ENCODE data around the gene S100Z. TPM values are rescaled to one million over a fixed set of nuclear protein-coding genes. Genes with fewer than 3 reads are reported as not detected.
A peak's percentile ranks its signal among the peaks of the same experiment; 100 is the strongest.
"Not testable (repeated sequence)": the region's sequence is repeated elsewhere in the genome, so short reads cannot be mapped to it uniquely, and the experiment has no call there.

Gene S100Z
- not detected for total RNA-seq
- not detected for polyA plus RNA-seq
- 0 to 0.17 (median 0) reads per million in 6 experiments for total RNA-seq

DNA sequence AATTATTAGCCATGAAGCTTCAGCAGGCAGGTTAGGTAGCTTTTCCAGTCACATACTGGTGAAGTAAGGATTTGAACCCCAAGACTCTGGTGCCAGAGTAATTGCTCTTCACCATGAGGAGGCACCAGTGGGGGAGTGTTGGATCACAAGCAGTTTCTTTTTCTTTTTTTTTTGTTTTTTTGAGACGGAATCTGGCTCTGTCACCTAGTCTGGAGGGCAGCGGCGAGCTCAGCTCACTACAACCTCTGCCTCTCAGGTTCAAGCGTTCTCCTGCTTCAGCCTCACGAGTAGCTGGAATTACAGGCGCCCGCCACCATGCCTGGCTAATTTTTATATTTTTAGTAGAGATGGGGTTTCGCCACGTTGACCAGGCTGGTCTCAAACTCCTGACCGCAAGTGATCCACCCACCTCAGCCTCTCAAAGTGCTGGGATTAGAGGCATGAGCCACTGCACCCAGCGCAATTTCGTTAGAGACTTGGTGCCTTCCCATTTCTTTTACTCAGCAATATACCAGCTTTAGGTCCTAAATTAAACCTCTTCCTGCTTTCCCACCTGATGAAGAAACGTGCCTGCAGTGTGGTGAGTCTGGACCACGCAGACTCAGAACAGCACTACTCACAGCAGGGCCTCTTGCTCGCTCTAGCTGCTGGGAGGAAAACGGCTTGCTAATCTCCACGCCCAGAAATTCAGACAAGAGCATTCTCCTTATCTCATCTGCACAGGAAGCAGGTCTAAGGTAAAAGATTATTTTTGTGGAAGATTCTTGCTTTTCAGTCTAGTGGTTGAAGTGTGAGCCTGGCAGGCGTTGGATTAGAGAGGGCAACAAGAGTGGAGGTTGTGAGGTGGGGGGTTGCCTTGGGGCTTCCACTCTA, at the start of gene S100Z:
S100Z (plus strand) TSS at position 596 of the 873 bp plus-strand sequence. CDS start 25,346 bp downstream, outside the sequence.
- Mint-ChIP-seq H3K9me3 (peaks cover 0 to 5% (median 0%) of the 10 kb centered on the region in 9 donors), H3K4me3 (peak within 1 kb of the TSS in 9 of 10 donors; percentile 20 to 69 (median 41)), H3K4me1 (peaks cover 7 to 30% (median 19%) of the 10 kb centered on the region in 4 donors), H3K27me3 (no peaks in the 10 kb centered on the region), H3K36me3 (no peaks in the 10 kb centered on the region), H3K27ac (peak within 1 kb of the TSS in 8 of 10 donors; percentile 1 to 86 (median 74))
- DNase-seq, result peak in 4 of 10 donors; percentile 3 to 23 (median 12)
- peak; percentile 54 to 78 for ATAC-seq
- POLR2A ChIA-PET, result no interaction called here

DNA sequence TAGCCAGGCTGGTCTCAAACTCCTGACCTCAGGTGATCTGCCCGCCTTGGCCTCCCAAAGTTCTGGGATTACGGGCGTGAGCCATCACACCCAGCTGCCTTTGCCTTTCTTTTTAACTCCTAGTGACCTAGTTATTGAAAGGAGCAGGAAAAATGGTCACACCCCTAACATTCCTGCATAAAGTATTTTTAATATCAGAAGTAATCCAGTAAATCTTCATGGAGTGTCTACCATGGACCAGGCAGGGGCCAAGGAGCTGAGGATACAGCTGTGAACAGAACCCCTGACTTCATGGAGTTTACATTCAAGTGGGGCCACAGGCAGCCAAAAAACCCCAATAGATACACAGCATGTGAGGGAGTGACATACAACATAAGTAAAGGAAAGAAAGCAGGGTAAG, 49.2 kb upstream of the S100Z start:
- no peak overlapping the region for H3K4me3 Mint-ChIP-seq
- peaks cover 0 to 2% (median 0%) of the 10 kb centered on the region in 9 donors for H3K9me3 Mint-ChIP-seq
- H3K27me3 Mint-ChIP-seq, result peaks cover 1 to 18% (median 4%) of the 10 kb centered on the region in 5 donors
- ATAC-seq (no peak), DNase-seq (no peak)
- no peak overlapping the region for H3K27ac Mint-ChIP-seq
- no peaks in the 10 kb centered on the region for H3K36me3 Mint-ChIP-seq
- POLR2A ChIA-PET, result interaction anchor here (0.7 kb wide), 1 partner anchor 1917 kb away, joined by 3 read pairs; no protein-coding TSS in a partner anchor
- H3K4me1 Mint-ChIP-seq, result no peaks in the 10 kb centered on the region

DNA sequence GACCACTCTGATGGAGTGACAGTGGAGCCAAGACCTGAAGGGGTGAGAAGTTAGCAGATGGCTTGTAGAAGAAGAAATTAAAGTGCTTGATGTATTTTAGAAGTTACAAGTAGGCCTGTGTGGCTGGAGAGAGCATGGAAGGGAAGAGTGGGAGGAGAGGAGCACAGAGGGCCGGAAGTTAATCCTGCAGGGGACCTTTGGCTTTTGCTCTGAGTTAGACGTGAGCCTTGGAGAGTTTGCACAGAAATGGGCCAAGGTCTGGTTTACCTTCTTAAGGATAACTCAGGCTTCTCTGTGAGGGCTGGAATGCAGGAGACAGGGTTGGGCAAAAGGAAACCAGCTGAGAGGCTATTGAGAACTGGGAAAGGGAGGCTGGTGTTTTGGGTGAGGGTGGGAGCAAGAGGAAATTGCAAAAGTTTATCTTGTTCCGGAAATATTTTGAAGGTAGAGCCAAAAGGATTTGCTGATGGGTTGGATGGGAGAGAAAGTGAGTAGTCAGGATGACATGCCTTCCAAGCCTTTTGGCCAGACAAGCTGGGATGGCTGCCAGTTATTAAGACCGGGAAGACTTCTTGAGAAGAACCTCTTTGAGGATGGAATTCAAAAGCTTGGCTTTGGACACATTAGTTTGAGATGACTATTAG, 48.5 kb upstream of the S100Z start:
- DNase-seq, result no peak
- no peak overlapping the region for H3K4me3 Mint-ChIP-seq
- peaks cover 0 to 2% (median 0%) of the 10 kb centered on the region in 9 donors for H3K9me3 Mint-ChIP-seq
- ATAC-seq, result no peak
- no peaks in the 10 kb centered on the region for H3K36me3 Mint-ChIP-seq
- POLR2A ChIA-PET, result no interaction called here
- no peak overlapping the region for H3K27ac Mint-ChIP-seq
- H3K27me3 Mint-ChIP-seq, result peaks cover 1 to 18% (median 4%) of the 10 kb centered on the region in 5 donors
- no peaks in the 10 kb centered on the region for H3K4me1 Mint-ChIP-seq

DNA sequence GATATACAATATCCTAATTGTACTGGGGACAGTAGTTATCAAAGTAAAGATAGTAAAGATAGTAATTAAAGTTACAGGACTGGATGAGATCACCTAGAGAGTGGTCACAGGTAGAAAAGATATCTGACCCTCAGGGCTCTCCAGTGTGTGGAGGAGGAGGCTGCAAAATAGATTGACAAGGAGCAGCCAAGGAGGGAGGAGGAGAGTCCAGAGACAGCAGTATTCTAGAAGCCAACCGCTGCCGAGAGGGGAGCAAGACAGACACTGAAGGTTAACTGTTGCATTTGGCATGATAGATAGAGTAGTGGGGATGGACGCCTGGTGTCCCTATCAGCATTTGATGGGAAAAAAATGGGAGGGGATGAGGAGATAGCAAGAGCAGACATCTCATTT, 48.0 kb upstream of the S100Z start:
- H3K36me3 Mint-ChIP-seq, result no peaks in the 10 kb centered on the region
- no peaks in the 10 kb centered on the region for H3K4me1 Mint-ChIP-seq
- H3K27ac Mint-ChIP-seq, result no peak overlapping the region
- POLR2A ChIA-PET, result no interaction called here
- ATAC-seq, result no peak
- H3K4me3 Mint-ChIP-seq, result no peak overlapping the region
- H3K9me3 Mint-ChIP-seq, result peaks cover 0 to 2% (median 0%) of the 10 kb centered on the region in 9 donors
- no peak for DNase-seq
- H3K27me3 Mint-ChIP-seq, result peaks cover 1 to 18% (median 4%) of the 10 kb centered on the region in 5 donors

DNA sequence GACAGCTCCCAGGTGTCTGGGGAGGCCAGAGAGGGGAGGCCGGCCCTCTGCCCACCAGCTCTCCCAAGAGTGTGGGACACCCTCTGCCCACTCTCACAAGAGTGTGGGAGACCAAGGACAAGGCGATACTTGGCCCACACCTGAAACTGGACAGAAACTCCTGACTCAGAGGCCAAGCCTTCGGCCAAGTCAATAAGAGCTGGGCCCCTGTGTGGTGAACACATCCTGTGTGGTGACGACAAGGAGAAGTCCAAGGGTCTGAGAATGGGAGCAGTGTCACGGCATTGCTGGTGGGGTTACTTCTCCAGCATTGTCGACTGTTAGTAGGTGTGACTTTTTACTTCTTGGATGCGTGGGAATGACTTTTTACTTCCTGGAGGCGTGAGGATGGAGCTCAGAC, 45.5 kb upstream of the S100Z start:
- POLR2A ChIA-PET, result no interaction called here
- no peak for DNase-seq
- Mint-ChIP-seq H3K27ac (no peak overlapping the region), H3K9me3 (peaks cover 0 to 2% (median 0%) of the 10 kb centered on the region in 9 donors), H3K4me1 (no peaks in the 10 kb centered on the region), H3K36me3 (no peaks in the 10 kb centered on the region), H3K27me3 (peaks cover 1 to 18% (median 4%) of the 10 kb centered on the region in 5 donors), H3K4me3 (no peak overlapping the region)
- ATAC-seq, result no peak

DNA sequence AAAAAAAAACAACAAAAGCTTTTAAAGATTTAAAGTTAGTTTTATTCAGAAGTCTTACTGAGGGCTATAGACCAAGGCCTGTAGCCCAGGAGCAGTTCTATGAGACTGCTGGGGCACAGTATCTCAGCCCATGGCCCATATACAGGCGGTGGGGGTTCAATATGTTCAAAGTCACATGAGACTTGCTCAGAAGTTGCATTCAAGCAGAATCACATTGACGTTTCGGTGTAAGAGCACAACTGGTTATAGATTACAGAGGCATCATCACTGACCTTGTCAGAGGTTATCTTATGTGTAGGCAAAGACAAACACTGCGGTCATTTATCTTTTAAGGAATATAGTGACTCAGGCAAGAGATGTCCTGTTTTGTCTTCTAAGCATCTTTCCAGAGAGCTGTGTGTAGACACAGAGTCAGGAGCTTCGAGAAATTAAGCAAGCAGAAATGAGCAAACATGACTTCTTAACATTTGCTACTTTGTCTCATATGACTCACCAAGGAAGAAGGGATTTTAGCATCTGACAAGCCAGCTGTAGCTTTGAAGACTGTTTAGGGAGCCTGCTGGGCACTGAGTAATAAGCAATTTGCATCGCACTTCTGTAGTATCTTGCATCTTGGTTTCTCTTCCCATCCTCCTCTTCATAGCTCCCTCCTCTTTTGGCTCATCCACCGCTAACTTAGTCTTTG, 43.9 kb upstream of the S100Z start:
- Mint-ChIP-seq H3K9me3 (peaks cover 0 to 5% (median 0%) of the 10 kb centered on the region in 9 donors), H3K4me3 (no peak overlapping the region), H3K36me3 (no peaks in the 10 kb centered on the region), H3K27me3 (peaks cover 1 to 14% (median 4%) of the 10 kb centered on the region in 5 donors), H3K27ac (no peak overlapping the region), H3K4me1 (no peaks in the 10 kb centered on the region)
- ATAC-seq (no peak), DNase-seq (no peak)
- POLR2A ChIA-PET, result no interaction called here

DNA sequence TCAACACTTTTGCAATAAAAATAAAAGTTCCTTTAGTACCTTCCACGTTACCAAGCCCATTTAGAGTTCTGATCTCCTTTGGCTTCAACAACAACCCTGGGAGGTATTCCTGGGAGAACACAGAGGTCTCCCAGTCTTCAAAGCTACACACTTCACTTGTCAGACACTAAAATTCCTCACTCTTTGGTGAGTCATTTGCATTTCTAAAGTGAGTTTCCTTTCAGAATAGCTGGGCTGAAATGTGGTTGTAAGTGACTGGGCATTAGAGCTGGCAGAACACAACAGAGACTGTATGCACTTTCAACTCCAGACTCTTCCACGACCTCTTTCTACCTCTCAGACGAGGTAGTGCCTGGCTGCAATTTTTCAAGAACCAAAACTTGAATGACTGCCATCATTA, 42.5 kb upstream of the S100Z start:
- Mint-ChIP-seq H3K27me3 (peaks cover 0 to 1% (median under 1%) of the 10 kb centered on the region in 5 donors), H3K4me1 (no peaks in the 10 kb centered on the region), H3K4me3 (no peak overlapping the region), H3K27ac (no peak overlapping the region), H3K9me3 (peaks cover 0 to 9% (median 0%) of the 10 kb centered on the region in 9 donors), H3K36me3 (no peaks in the 10 kb centered on the region)
- ATAC-seq (no peak), DNase-seq (no peak)
- POLR2A ChIA-PET, result no interaction called here

DNA sequence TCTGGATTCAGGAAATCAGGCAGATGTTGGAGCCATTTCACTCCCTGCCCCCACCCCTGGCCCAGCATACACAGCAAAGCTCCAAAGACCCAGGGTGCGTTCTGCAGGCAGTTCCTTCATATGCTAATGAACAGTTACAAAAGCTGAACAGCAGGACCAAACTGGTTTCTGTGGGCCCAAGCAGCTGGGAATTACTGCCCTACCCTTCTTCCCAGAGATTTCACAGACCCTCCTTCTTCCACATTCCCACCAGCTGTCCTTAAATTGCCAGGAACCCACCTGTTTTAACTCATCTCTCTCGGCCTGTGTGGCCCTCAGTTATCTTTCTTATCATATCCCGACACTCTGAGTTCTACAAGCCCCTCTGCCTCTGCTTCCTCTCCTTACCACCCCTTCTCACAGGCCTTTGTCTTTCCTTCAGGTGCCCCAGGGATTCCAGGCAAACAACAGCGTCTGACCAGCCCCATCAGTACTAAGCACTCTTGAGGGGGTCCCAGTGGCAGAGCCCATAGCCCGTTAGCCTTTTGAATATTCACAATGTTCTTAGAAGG, 41.6 kb upstream of the S100Z start:
- no peak overlapping the region for H3K27ac Mint-ChIP-seq
- peaks cover 0 to 9% (median 0%) of the 10 kb centered on the region in 9 donors for H3K9me3 Mint-ChIP-seq
- peaks cover 0 to 1% (median 0%) of the 10 kb centered on the region in 5 donors for H3K27me3 Mint-ChIP-seq
- H3K4me1 Mint-ChIP-seq, result no peaks in the 10 kb centered on the region
- DNase-seq, result no peak
- H3K4me3 Mint-ChIP-seq, result no peak overlapping the region
- POLR2A ChIA-PET, result no interaction called here
- H3K36me3 Mint-ChIP-seq, result no peaks in the 10 kb centered on the region
- no peak for ATAC-seq

DNA sequence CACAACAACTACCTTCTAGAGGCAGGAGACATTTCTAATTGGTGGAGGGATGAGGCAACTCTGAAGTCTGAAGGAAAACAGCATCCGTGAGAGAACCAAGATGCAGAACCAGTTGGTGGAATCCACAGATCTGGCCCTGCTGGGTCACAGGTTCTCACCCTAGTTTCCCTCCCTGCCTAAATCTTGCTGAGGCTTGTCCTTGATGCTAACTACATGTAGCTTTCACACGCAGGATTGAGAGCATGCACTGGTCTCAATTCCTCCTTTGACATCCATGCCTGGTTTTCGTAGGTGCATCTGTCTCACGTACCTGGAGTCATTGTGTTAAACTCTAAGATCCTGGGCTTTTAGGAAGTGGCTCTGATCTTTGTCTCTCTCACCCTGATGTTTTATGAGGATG, 40.7 kb upstream of the S100Z start:
- H3K4me3 Mint-ChIP-seq, result no peak overlapping the region
- no peaks in the 10 kb centered on the region for H3K4me1 Mint-ChIP-seq
- peaks cover 0 to 9% (median 0%) of the 10 kb centered on the region in 9 donors for H3K9me3 Mint-ChIP-seq
- no peaks in the 10 kb centered on the region for H3K36me3 Mint-ChIP-seq
- no peak for DNase-seq
- H3K27me3 Mint-ChIP-seq, result peaks cover 0 to 2% (median 0%) of the 10 kb centered on the region in 5 donors
- ATAC-seq, result no peak
- no peak overlapping the region for H3K27ac Mint-ChIP-seq
- POLR2A ChIA-PET, result no interaction called here

DNA sequence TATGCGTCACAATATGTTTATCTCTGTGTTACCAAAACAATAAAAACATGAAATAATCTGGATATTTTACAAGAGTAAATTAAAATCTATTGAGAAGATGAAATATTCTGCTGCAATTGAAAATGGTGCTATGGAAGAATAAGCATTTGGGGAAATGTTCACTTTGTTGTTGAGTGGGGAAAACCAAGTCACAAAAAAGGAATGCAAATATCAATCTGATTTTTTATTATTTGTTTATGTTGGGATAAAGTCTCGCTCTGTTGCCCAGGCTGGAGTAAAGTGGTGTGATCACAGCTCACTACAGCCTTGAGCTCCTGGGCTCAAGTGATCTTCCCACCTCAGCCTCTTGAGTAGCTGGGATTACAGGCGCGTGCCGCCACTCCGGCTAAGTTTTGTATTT, 39.6 kb upstream of the S100Z start:
- ATAC-seq, result no peak
- no peaks in the 10 kb centered on the region for H3K4me1 Mint-ChIP-seq
- no peak for DNase-seq
- peaks cover 0 to 4% (median 1%) of the 10 kb centered on the region in 5 donors for H3K27me3 Mint-ChIP-seq
- H3K27ac Mint-ChIP-seq, result no peak overlapping the region
- no peaks in the 10 kb centered on the region for H3K36me3 Mint-ChIP-seq
- peaks cover 0 to 9% (median 0%) of the 10 kb centered on the region in 9 donors for H3K9me3 Mint-ChIP-seq
- no peak overlapping the region for H3K4me3 Mint-ChIP-seq
- POLR2A ChIA-PET, result no interaction called here

DNA sequence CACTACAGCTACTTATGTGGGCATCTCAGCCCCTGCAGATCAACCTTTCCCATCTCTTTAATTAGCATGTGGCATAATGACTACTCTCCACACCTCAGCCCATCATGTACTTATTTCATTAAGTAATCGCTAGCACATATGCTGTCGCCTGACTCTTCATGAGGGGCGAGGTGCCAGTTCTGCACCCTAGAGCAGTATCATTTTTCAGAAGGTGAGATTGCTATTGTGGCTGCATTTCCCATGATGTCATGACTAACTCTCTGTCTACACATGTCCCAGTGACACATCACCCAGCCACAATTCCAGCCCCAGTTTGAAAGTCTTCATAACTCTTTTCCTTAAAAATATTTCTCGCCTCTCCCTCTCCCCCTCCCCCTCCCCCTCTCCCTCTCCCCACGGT, 38.6 kb upstream of the S100Z start:
- H3K4me3 Mint-ChIP-seq, result no peak overlapping the region
- no peaks in the 10 kb centered on the region for H3K36me3 Mint-ChIP-seq
- H3K9me3 Mint-ChIP-seq, result peaks cover 0 to 9% (median 0%) of the 10 kb centered on the region in 9 donors
- no peaks in the 10 kb centered on the region for H3K4me1 Mint-ChIP-seq
- no peak for ATAC-seq
- DNase-seq, result no peak
- peaks cover 0 to 13% (median 6%) of the 10 kb centered on the region in 5 donors for H3K27me3 Mint-ChIP-seq
- POLR2A ChIA-PET, result no interaction called here
- H3K27ac Mint-ChIP-seq, result no peak overlapping the region

DNA sequence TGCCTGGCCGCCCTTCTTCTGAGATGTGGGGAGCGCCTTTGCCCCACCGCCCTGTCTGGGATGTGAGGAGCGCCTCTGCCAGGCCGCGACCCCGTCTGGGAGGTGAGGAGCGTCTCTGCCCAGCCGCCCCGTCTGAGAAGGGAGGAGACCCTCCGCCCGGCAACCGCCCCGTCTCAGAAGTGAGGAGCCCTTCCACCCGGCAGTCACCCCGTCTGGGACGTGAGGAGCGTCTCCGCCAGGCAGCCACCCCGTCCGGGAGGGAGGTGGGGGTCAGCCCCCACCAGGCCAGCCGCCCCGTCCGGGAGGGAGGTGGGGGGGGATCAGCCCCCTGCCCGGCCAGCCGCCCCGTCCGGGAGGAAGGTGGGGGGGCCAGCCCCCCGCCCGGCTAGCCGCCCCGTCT, 37.6 kb upstream of the S100Z start:
- H3K27me3 Mint-ChIP-seq, result peaks cover 1 to 15% (median 9%) of the 10 kb centered on the region in 5 donors
- not testable (repeated sequence) for H3K27ac Mint-ChIP-seq

More for the DNA sequence above, 37.6 kb upstream of the S100Z start:
- H3K9me3 Mint-ChIP-seq, H3K4me3 Mint-ChIP-seq, ATAC-seq, DNase-seq, POLR2A ChIA-PET, H3K4me1 Mint-ChIP-seq, H3K36me3 Mint-ChIP-seq: not testable (repeated sequence)

All from naive thymus-derived CD8-positive, alpha-beta T cell (primary cell).